ENCODE results near the gene SLC1A4.

SLC1A4 gene

DNA sequence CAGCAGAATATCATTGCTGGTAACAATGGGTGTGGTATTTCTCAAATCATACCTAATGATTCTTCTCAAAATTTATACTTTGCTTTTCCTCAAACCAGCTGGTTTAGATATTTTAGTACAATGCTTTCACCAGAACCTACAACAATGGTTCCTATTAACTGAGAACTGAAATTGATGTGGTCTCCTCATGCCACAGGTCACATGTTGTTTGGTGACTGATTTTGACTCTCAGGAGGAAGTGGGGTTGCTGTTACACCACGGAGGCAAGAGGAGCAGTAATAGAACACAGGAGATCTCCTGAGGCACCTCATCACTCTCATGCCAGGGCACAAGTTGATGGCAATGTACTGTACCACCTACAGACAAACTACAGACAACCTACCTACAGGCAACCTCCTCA, 64.0 kb downstream of the SLC1A4 start:
- no peak for DNase-seq (ENCODE audit: low read depth in 2 of 2)

DNA sequence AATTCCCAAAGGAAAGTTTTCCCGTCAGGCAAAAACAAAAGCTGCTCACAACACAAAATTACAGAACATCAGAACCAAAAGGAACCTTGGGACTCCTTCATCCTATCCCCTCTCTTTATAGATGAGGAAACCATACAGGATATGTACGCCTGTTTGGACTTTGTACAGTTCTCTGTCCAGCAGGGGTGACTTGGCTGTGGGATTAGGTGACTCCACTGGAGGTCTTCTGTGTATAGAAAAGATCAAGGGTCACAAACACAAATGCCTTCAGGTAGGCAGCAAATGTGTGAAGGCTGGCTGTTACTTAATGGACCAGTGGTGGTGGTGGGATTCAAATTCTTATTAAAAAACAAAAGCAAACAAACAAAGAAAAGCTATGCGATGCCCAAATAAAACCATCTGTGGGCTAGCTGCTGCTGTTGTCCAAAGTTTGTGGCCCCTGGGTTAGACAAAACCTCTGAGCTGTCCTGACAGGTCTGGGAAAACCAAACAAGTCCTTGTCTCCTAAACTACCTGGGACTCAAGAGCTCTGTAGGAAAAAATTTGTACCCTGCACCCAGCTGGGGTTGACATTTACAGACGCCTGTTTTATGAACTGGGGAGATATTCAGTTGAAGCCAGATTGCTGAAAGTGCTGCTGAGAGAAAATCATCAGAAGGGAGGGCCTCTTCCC, 65.7 kb downstream of the SLC1A4 start:
- DNase-seq (ENCODE audit: low read depth in 2 of 2) = no peak

DNA sequence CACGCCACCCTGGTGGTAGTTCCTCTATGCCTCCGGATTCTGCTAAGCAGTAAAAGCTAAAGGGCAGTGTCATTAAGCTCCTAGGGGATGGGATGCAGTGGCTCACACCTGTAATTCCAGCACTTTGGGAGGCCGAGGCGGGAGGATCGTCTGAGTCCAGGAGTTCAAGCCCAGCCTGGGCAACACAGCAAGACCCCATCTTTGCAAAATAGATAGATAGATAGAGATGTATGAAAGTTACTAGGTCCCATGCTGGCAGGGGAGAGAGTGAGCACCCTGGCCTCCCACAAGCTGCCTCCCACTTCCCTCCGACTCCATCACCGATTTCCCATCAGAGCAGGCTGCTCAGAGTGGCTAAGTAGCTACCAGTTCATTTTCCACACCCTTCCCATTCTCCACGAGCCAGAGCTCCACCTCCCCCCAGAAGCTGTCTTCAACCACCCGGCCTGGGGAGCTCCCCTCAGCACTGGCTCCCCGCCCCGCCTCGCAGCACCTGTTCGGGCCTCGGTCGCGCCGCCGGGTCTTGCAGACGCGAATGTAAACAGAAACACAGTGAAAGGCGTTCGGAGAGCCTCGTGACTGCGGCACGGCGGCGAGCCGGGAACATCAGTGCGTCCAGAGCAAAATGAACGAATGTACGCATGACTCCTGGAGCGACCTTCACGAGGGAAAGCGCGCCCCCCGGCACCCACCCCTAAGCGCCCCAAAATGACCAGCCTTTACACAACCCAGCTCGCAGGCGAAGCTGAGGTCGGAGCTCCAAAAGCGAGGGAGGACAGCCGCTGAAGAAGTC, 66.4 kb downstream of the SLC1A4 start:
- DNase-seq (ENCODE audit: low read depth in 2 of 2) = peak in 1 of 2 donors; percentile 26

DNA sequence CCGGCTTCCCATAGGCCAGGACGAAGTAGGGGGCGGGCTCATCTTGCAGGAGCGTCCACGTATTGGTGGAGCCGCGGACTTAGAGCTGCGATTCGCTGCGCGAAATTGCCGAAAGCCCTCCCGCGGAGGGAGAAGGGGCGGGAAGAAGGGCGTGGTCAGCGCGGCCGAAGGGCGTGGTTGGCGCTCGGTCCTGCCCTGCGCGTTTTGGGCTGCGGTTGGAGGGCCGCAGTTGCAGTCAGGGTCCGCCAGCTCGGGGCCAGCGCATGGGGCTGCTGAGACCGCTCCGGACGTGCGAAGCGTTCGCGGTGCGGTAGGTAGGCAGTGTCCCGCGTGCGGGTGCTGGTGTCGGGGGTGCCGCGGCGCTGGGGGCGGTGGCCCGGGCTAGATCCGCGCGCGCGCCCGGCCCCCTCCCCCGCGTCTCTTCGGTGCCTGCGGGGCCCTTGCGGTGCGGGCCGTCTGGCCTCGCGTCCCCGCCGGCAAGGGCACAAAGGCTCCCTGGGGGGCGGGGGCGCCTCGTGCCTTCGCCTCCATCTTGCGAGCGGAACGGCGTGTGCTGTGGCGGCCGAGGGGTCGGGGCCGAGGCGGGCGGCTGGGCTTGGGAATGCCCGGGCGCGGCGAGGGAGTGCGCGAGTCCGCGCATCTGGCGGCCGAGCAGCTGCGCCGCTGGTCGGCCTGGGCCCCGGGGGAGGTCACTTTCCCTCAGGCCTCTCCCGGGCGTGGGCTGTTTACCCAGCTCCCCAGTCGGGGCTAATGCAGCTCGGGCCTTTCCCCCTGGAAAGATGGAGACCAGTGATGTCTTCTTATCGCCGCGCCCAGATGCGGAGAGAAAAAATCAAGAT, 67.2 kb downstream of the SLC1A4 start, which contains the start of gene CEP68:
Gene CEP68 (plus strand): TSS at position 202 of the 839 bp plus-strand sequence. CDS start 13,029 bp downstream, outside the sequence.
- peak; percentile 90 to 91 for DNase-seq (ENCODE audit: low read depth in 2 of 2)

- no peak for DNase-seq (ENCODE audit: low read depth in 2 of 2)
Observed at GRCh38 chr2:65057054-65057375, 67.8 kb downstream of the SLC1A4 start.

DNA sequence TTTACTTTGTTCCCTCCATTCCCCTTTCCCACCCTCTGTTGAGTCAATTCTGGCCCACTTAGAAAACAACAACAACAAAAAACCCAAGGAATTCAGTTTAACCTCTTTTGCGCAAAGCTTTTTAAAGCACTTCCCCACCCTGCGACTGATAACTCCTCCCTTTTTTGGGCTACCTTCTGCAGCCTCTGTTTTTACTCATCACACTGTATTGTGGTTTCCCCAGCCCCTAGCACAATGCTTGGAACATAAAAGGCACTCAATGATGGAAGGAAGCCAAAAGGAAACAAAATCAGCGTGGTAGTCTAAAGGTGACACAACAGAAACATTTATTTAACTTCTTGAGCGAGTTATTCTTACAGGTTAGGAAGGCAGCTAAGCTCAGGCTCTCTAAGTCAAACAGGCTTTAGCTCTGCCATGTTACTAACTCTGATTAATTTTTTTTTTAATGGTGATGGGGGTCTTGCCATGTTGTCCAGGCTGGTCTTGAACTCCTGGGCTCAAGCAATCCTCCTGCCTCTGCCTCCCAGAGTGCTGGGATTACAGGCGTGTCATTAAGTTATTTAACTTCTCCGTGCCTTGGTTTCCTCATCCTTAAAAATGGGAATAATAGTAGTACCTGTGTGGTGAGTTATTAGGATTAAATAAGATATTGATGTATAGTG, 68.3 kb downstream of the SLC1A4 start:
- DNase-seq (ENCODE audit: low read depth in 2 of 2) = peak in 1 of 2 donors; percentile 24

- no peak for DNase-seq (ENCODE audit: low read depth in 2 of 2)
Observed at GRCh38 chr2:65059071-65059470, 69.9 kb downstream of the SLC1A4 start.

- no peak for DNase-seq (ENCODE audit: low read depth in 2 of 2)
Observed at GRCh38 chr2:65061146-65061909, 72.1 kb downstream of the SLC1A4 start.

DNA sequence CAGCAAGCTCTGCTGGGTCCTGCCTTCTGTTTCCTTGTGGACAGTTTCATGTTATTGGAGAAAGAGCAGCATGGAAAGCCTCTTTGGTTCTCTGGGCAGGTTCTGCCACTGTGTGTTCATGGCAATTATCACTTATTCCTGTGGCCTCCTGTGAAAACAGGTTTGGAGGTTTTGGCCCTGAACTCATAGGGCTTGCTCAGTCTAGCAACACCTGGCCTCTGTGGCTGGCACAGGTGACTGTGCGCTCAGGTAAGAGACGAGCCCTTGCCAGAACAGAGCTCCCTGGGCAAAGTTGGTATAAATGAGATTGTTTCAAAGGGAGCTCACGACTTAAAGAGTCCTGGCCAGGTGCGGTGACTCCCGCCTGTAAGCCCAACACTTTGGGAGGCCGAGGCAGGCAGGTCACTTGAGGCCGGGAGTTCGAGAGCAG, 72.7 kb downstream of the SLC1A4 start:
- DNase-seq (ENCODE audit: low read depth in 2 of 2) = no peak

DNA sequence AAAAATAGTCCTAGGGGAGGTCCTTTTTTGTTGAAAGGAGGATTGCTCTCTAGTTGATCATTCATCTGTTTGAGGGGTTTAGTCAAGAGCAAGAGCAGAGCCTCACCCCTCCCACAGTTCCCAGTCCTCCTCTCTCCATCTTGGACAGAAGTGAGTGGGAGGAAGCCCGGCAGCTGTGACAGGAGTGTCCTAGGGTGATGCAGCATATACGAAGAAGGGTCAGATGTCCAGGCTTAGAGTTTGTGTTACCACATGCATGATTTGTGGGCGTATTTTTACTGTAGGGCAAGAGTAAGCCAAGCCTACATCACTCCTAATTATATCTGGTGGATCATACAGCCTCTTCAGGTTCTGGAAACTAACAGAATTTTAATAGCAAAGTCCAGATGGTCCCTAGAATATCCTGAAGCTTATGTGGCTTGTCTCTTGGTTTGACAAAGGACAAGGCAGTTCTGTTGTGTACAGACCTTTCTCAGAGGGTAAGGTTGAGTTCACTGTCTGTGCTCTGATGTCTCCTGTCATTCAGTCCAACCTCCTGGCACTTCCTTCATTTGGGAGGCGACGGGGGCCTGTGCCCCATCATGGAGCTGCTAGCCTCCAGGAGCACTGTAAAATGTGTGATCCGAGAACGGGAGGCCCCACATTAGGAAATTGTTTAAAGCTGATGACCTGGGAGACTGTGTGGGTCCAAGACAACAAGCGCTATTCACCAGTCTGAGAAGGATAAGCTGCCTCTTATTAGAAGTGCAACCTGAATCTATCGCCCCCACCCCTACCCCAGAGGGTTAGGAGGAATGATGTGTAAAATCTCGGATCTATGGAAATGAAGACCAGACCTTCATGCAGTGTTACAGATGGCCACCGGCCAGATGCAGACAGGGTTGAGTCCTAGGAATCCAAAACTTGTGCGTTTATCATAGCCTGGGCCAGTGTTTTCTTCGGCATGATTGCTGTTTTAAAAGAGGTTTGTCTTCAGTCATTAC, 73.9 kb downstream of the SLC1A4 start:
- no peak for DNase-seq (ENCODE audit: low read depth in 2 of 2)

- no peak for DNase-seq (ENCODE audit: low read depth in 2 of 2)
Observed at GRCh38 chr2:65064728-65065552, 75.7 kb downstream of the SLC1A4 start.

DNA sequence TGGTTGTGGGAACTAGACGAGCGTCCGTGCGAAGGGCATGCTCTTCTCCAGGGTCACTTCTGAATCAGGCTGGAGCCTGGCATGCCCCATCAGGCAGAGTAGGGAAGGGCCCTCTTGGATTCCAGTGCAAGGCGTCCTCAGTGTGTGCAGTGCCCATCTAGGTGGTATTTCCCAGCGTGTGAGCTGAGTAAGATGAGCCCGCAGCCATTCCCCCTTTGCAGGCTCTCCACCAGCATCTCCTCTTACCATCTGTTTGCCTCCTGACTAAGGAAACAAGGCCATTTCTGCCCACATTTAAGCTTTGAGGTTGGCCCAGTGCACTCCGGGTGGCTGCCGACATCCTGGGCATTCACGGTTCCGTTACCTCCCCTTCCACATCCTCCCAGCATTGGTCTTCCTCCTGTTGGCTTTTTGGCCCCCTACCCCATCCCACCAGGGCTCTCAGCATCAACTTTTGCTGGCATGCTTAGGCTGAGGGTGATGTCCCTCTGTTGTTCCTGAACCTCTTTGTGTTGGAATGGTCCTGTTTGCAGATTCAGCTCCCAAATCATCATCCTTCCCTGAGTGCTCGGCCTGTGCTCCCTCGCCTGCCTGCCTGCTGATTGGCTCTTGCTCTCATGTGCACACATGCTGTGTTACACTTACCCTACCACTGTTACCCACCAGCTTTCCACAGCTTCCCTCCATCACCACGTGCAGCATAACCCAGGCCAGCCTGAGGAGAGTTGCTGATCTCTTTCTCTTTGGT, 78.8 kb downstream of the SLC1A4 start:
- DNase-seq (ENCODE audit: low read depth in 2 of 2) = no peak

DNA sequence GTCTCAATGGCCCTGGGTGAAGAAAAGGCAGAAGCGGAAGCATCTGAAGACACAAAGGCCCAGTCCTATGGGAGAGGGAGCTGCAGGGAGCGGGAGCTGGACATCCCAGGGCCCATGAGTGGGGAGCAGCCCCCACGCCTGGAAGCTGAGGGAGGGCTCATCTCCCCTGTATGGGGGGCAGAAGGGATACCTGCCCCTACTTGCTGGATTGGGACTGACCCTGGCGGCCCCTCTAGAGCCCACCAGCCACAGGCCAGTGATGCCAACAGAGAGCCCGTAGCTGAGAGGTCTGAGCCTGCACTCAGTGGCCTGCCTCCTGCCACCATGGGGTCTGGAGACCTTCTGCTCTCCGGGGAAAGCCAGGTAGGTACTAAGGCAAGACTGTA, 80.2 kb downstream of the SLC1A4 start:
- no peak for DNase-seq (ENCODE audit: low read depth in 2 of 2)

GRCh38 chr2:65070172-65070830, 81.1 kb downstream of the SLC1A4 start:
- DNase-seq (ENCODE audit: low read depth in 2 of 2) = no peak

GRCh38 chr2:65070856-65071255, 81.7 kb downstream of the SLC1A4 start:
- DNase-seq (ENCODE audit: low read depth in 2 of 2) = no peak

GRCh38 chr2:65071499-65072180, 82.4 kb downstream of the SLC1A4 start:
- no peak for DNase-seq (ENCODE audit: low read depth in 2 of 2)

Measured in stimulated activated CD8-positive, alpha-beta memory T cell treated with anti-CD3 and anti-CD28 coated beads, Interleukin-2, amount 100 ng/mL, for 1 hour (primary cell).